ENCODE measurements around the gene RNGTT. TPM values are rescaled to one million over a fixed set of nuclear protein-coding genes. Genes with fewer than 3 reads are reported as not detected.

Gene RNGTT
- total RNA-seq, 1 donor, result 24.9 TPM

DNA sequence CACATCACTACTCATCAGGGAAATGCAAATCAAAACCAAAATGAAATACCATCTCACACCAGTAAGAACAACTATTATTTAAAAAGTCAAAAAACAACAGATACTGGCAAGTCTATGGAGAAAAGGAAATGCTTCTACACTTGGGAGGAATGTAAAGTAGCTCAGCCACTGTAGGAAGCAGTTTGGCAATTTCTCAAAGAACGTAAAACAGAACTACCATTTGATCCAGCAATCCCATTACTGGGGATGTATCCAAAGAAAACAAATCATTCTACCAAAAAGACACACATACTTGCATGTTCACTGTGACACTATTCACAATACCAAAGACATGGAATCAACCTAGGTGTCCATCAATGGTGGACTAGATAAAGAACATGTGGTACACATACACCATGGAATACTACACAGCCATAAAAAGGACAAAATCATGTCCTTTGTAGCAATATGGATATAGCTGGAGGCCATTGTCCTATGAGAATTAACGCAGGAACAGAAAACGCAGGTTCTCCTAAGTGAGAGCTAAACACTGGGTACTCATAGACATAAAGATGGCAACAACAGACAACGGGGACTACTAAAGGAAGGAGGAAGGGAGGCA is 260.4 kb downstream of the RNGTT start:
- H3K4me3 ChIP-seq (ENCODE audit: low read depth, low read length), result no peak overlapping the region
- DNase-seq (ENCODE audit: low read depth), result no peak

DNA sequence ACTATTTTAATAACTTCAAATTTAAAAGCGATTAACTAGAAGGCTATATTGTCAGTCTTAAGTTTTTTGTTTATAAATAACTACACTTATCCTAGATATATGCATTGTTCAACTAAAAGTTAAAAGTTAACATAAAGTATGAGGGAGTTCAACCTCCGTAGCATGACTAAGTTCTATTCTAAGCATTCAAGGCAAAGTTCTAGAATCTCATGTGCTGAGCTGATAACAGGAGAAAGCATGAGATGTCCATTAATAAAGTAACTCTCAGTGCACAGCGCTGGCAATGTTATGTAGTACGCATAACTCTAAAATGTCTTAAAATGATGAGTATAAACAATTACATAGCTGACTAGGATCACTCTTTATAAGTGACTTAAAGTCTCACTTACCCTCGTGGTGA is 264.8 kb downstream of the RNGTT start:
- H3K4me3 ChIP-seq (ENCODE audit: low read depth, low read length), result no peak overlapping the region
- DNase-seq (ENCODE audit: low read depth), result no peak
- TF ChIP-seq, protein P1, sequence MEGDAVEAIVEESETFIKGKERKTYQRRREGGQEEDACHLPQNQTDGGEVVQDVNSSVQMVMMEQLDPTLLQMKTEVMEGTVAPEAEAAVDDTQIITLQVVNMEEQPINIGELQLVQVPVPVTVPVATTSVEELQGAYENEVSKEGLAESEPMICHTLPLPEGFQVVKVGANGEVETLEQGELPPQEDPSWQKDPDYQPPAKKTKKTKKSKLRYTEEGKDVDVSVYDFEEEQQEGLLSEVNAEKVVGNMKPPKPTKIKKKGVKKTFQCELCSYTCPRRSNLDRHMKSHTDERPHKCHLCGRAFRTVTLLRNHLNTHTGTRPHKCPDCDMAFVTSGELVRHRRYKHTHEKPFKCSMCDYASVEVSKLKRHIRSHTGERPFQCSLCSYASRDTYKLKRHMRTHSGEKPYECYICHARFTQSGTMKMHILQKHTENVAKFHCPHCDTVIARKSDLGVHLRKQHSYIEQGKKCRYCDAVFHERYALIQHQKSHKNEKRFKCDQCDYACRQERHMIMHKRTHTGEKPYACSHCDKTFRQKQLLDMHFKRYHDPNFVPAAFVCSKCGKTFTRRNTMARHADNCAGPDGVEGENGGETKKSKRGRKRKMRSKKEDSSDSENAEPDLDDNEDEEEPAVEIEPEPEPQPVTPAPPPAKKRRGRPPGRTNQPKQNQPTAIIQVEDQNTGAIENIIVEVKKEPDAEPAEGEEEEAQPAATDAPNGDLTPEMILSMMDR (IDR thresholded peaks at IDR 0.05; ENCODE audit: insufficient read depth, low read length), result no peak

More for the DNA sequence above, 260.4 kb downstream of the RNGTT start:
- TF ChIP-seq, protein P1 (IDR thresholded peaks at IDR 0.05; ENCODE audit: insufficient read depth, low read length), result no peak

DNA sequence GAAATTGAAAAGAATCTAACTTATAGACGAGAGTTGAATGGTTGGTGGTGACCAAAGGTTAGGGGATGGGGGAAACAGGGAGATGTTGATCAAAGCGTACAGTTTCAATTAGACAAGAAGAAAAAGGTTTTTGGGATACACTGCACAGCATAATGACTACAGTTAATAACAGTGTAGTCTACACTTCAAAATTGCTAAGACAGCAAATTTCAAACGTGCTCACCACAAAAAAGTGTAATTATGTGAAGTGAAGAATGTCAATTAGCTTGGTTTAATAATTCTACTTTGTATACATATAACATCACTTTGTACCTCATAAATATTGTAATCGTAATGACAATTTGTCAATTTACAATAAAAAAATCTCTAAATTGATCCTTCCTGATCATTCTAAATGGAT is 267.5 kb downstream of the RNGTT start:
- TF ChIP-seq, protein P1 (IDR thresholded peaks at IDR 0.05; ENCODE audit: insufficient read depth, low read length), result no peak
- no peak for DNase-seq (ENCODE audit: low read depth)
- no peak overlapping the region for H3K4me3 ChIP-seq (ENCODE audit: low read depth, low read length)

DNA sequence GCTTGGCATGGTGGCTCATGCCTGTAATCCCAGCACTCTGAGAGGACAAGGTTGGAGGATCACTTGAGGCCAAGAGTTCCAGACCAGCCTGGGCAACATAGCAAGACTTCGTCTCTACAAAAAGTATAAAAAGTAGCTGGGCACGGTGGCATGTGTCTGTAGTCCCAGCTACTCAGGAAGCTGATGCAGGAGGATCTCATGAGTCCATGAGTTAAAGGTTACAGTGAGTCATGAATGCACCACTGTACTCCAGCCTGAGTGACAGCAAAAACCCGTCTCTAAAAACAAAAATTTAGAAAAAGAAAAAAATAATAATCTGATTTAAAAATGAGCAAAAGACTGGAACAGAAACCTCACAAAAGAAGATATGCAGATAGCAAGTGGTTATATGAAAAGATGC is 279.7 kb downstream of the RNGTT start:
- TF ChIP-seq, protein P1 (IDR thresholded peaks at IDR 0.05; ENCODE audit: insufficient read depth, low read length), result no peak
- DNase-seq (ENCODE audit: low read depth), result no peak
- no peak overlapping the region for H3K4me3 ChIP-seq (ENCODE audit: low read depth, low read length)

DNA sequence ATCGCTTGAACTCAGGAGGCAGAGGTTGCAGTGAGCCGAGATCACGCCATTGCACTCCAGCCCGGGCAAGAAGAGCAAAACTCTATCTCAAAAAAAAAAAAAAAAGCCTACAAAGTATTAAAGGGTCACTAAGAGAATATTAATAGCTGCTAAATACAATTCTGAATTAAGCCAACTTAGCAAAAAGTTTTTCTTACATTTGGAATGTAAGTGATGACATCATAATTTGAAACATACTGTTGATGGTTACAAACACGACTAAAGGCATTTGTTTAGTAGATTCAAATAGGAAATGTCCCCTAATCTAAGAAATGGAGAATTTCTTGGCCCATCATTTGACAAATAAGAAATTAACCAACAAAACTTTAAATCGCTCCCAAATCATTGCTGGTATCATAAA is 282.8 kb downstream of the RNGTT start:
- TF ChIP-seq, protein P1 (IDR thresholded peaks at IDR 0.05; ENCODE audit: insufficient read depth, low read length), result no peak
- no peak for DNase-seq (ENCODE audit: low read depth)
- H3K4me3 ChIP-seq (ENCODE audit: low read depth, low read length), result no peak overlapping the region

DNA sequence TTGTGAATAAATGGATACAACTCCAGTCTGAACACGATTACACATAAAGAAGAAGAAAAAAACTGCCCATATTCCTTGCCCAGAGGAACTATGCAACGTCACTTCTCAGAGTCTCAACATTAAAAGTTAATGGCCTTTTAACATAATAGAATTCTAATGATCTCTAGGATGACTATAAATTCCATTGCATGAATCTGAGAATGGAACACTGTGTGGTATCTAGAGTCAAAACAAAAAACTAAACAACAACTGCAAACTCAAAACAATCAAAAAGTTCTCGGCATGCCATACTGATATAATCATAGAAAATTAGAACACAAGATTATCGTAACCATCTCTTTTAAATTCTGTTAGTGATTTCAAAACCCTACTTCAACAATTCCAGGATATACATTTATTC is 283.6 kb downstream of the RNGTT start:
- no peak for DNase-seq (ENCODE audit: low read depth)
- TF ChIP-seq, protein P1 (IDR thresholded peaks at IDR 0.05; ENCODE audit: insufficient read depth, low read length), result no peak
- H3K4me3 ChIP-seq (ENCODE audit: low read depth, low read length), result no peak overlapping the region

DNA sequence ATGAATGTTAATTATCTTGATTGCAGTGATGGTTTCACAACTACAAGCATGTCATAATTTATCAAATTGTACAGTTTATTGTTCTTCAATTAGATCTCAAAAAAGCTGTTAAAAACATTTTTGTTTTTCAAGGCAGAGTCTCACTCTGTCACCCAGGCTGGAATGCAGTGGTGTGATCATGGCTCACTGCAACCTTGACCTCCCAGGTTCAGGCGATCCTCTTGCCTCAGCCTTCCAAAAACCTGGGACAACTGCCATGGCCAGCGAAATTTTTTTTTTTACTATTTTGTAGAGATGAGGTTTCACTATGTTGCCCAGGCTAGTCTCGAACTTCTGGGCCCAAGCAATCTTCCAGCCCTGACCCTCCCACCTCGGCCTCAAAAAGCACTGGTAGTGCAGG is 286.1 kb downstream of the RNGTT start:
- no peak overlapping the region for H3K4me3 ChIP-seq (ENCODE audit: low read depth, low read length)
- DNase-seq (ENCODE audit: low read depth), result no peak
- TF ChIP-seq, protein P1 (IDR thresholded peaks at IDR 0.05; ENCODE audit: insufficient read depth, low read length), result no peak

Data from fibroblast of the aortic adventitia (primary cell).